Brain microvascular endothelial cell (primary cell): ENCODE results near the gene STK4.

Experiments used
- DNase-seq: peaks from one replicate; pipeline ENCODE4 v3.0.0-alpha.2; 2020
- H3K27ac ChIP-seq: fragments of 250-450 bp; sonication (Bioruptor Pico); 2 replicates; pipeline ENCODE4 v1.5.1; 2020; ENCODE audit warnings: mild to moderate bottlenecking, moderate library complexity
- H3K27me3 ChIP-seq: fragments of 250-450 bp; sonication (Bioruptor Pico); replicated peaks from 2 replicates; pipeline ENCODE4 v1.5.1; 2020; ENCODE audit warnings: mild to moderate bottlenecking
- H3K36me3 ChIP-seq: fragments of 250-450 bp; sonication (Bioruptor Pico); replicated peaks from 2 replicates; pipeline ENCODE4 v1.5.1; 2020; ENCODE audit warnings: mild to moderate bottlenecking
- H3K4me3 ChIP-seq: 2 replicates; pipeline ENCODE4 v1.5.1; 2011; ENCODE audit warnings: low read depth, mild to moderate bottlenecking, control low read depth, low read length, moderate library complexity
- in situ Hi-C: cut with HindIII; loops from 2 replicates; pipeline ENCODE4 v1.10.0; 2017; ENCODE audit warnings: low sequenced_read_pairs, low pct_ligation_motif_present
- TF ChIP-seq, protein P1 (sequence below): IDR thresholded peaks from 2 replicates; pipeline ENCODE4 v1.5.1; 2011; ENCODE audit warnings: low read depth, mild to moderate bottlenecking, moderate library complexity, low read length, control low read depth, inconsistent platforms; ENCODE audit errors: missing control alignments

STK4 gene

DNA sequence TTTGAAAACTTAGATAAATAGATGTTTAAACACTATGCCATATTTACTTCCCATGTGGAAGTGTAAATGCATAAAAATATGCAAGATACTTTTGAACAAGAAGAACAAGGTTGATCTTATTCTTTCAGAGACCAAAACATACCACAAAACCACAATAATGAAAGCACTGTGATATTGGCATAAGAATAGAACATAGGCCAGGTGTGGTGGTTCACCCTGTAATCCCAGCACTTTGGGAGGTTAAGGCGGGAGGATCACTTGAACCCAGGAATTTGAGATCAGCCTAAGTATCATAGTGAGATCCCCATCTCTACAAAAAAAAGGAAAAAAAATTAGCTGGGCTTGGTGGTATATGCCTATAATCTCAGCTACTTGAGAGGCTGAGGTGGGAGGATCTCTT lies 68.1 kb downstream of the STK4 start:
- TF ChIP-seq, protein P1, sequence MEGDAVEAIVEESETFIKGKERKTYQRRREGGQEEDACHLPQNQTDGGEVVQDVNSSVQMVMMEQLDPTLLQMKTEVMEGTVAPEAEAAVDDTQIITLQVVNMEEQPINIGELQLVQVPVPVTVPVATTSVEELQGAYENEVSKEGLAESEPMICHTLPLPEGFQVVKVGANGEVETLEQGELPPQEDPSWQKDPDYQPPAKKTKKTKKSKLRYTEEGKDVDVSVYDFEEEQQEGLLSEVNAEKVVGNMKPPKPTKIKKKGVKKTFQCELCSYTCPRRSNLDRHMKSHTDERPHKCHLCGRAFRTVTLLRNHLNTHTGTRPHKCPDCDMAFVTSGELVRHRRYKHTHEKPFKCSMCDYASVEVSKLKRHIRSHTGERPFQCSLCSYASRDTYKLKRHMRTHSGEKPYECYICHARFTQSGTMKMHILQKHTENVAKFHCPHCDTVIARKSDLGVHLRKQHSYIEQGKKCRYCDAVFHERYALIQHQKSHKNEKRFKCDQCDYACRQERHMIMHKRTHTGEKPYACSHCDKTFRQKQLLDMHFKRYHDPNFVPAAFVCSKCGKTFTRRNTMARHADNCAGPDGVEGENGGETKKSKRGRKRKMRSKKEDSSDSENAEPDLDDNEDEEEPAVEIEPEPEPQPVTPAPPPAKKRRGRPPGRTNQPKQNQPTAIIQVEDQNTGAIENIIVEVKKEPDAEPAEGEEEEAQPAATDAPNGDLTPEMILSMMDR: no peak
- in situ Hi-C loops: no loop called here
- Histone ChIP-seq H3K27me3 (no peaks in the 10 kb centered on the region), H3K27ac (no peak overlapping the region), H3K4me3 (no peak overlapping the region), H3K36me3 (no peaks in the 10 kb centered on the region)
- DNase-seq: no peak

DNA sequence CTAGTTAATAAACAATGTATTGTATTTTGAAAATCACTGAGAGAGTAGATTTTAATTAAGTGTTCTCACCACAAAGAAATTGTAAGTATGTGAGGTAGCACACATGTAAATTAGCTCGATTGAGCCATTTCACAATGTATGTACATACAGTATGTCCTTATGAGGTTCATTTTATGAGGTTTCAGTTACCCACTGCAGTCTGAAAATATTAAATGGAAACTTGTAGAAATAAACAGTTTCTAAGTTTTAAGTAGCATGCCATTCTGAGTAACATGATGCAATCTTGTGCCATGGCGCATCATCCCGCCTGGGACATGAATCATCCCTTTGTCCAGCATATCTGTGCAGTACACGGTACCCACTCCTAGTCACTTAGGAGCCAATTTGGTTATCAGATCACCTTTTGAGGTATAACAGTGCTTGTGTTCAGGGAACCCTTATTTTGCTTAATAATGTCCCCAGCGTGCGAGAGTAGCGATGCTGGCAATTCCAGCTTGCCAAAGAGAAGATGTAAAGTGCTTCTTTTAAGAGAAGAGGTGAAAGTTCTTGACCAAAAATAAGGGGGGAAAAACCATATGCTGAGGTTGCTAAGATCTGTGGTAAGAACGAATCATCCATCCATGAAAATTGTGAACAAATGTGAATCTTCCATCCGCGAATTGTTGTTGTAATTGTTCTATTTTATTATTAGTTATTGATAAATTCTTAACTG lies 69.9 kb downstream of the STK4 start:
- Histone ChIP-seq H3K27me3 (no peaks in the 10 kb centered on the region), H3K27ac (peak overlapping the region; percentile 38), H3K4me3 (no peak overlapping the region), H3K36me3 (no peaks in the 10 kb centered on the region)
- in situ Hi-C loops: no loop called here
- TF ChIP-seq, protein P1: no peak
- peak; percentile 56 for DNase-seq

DNA sequence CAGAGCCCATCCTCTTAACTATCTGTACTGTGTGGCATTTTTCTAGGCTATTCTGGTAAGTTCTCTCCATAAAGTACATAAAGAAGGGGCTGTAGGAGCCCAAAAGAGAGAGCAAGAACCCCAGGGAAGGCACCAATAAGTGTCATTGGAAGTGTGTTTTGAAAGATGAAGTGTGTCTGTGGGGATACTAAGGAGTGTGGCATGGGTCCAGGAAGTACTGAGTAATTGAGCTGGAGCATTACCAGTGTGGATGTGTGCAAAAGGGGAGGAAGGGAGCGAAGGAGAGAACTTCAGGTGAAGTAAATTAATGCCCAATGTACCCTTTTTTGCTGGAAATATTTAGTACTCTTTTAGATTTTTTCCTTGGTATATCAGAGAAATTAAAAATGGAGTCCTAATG lies 70.7 kb downstream of the STK4 start:
- DNase-seq: no peak
- H3K27me3 ChIP-seq: no peaks in the 10 kb centered on the region
- in situ Hi-C loops: no loop called here
- H3K27ac ChIP-seq: no peak overlapping the region
- no peaks in the 10 kb centered on the region for H3K36me3 ChIP-seq
- H3K4me3 ChIP-seq: no peak overlapping the region
- TF ChIP-seq, protein P1: no peak

DNA sequence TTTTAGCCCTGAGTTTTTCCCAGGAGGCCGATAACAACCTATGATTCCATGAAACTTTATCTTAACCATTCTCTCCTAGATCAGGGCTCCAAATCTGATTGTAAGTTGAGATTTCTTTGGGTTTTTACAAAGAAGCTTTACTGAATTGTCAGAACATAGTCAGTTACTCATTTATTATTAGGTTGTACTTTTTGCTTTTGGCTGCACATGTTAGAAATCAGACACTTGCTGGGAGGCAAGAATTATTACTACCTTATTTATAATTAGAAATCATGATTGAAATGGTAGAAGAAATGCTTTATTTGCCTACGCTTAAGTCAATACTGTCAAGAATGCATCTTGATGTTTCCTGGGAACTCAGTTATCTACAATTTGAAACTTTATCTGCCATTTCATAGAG lies 71.3 kb downstream of the STK4 start:
- Histone ChIP-seq H3K4me3 (no peak overlapping the region), H3K27me3 (no peaks in the 10 kb centered on the region), H3K27ac (peak overlapping the region; percentile 12), H3K36me3 (no peaks in the 10 kb centered on the region)
- TF ChIP-seq, protein P1: no peak
- DNase-seq: no peak
- in situ Hi-C loops: no loop called here

DNA sequence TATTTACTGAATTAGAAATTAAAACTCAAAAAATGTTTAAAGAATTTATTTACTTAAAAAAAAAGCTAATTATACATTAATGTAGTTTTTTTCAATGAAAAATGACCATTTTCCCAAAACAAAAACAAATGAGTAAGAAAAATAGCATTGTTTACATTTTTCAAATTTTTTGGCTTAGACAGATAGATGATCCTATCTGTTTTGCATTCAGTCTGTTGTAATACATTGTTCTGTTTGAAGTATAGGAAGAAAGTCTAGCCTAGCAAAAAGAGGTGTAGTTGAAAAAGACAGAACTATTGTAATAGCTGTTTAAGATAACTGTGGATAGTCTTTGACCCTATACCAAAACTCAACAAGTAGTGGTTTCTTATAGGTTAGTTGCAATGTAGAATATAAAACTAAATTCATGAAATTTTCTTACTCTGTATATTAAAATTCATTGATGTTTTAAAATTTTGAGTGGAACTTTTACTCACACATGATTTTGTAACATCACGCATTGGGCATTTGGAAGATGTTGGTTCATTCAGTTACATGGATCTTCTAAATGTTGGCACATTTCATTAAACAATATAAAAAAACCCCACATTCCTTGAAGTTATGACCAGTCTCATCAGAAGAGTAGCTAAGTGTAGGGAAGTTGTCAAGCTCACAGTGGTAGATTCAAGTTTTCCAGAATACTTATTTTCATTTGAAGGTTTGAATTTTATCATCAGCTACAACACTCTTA lies 72.6 kb downstream of the STK4 start:
- Histone ChIP-seq H3K27me3 (no peaks in the 10 kb centered on the region), H3K36me3 (no peaks in the 10 kb centered on the region), H3K4me3 (no peak overlapping the region), H3K27ac (no peak overlapping the region)
- no peak for DNase-seq
- in situ Hi-C loops: no loop called here
- TF ChIP-seq, protein P1: no peak
